DOHH2 (cell line): ENCODE measurements around the gene PLLP.

Experiments used
- CTCF ChIP-seq: fragments of 200-600 bp; sonication (generic); IDR thresholded peaks from one replicate; pipeline ENCODE4 v1.5.1; 2014; ENCODE audit warnings: antibody characterized with exemption, mild to moderate bottlenecking, low read depth, low read length; ENCODE audit not compliant: poor library complexity, severe bottlenecking
- EZH2phosphoT487 ChIP-seq: fragments of 200-600 bp; sonication (generic); IDR thresholded peaks from 2 replicates; pipeline ENCODE4 v1.6.1; 2017; ENCODE audit warnings: borderline replicate concordance, mild to moderate bottlenecking, antibody characterized with exemption, low read length, moderate library complexity, mixed read lengths

- TF ChIP-seq CTCF (no peak), EZH2phosphoT487 (no peak)
Observed at GRCh38 chr16:57240851-57241250, 43.6 kb downstream of the PLLP start.
